Left lobe of liver (tissue), 2 donors: ENCODE measurements around the gene IQCK. TPM values are rescaled to one million over a fixed set of nuclear protein-coding genes. Genes with fewer than 3 reads are reported as not detected.
A peak's percentile ranks its signal among the peaks of the same experiment; 100 is the strongest.

Experiments used
- ATAC-seq: fragments of 200-7000 bp; cut with Tn5 transposase; one replicate; pipeline ENCODE4 v1.9.1; 2020; ENCODE audit warnings: mild to moderate bottlenecking, moderate library complexity
- DNase-seq: peaks from one replicate; pipeline ENCODE4 v3.0.0-alpha.2; 2020; ENCODE audit warnings: low spot score
- total RNA-seq: library from RNA; stranded (reverse); gene quantifications from one replicate; pipeline ENCODE4 v1.2.1, GENCODE V29; 2021
- donor health status: DM: no; HTN: no; CAD: no; lungs with moderate emphysema.
- donor health status: DM: no; HTN: yes; CAD: no.

The IQCK gene
- total RNA-seq, 1 donor from 2014 or later: 2.5 TPM

- no peak for ATAC-seq
- DNase-seq: no peak
Measured at GRCh38 chr16:19879241-19879792, 161.2 kb downstream of the IQCK start.

DNA sequence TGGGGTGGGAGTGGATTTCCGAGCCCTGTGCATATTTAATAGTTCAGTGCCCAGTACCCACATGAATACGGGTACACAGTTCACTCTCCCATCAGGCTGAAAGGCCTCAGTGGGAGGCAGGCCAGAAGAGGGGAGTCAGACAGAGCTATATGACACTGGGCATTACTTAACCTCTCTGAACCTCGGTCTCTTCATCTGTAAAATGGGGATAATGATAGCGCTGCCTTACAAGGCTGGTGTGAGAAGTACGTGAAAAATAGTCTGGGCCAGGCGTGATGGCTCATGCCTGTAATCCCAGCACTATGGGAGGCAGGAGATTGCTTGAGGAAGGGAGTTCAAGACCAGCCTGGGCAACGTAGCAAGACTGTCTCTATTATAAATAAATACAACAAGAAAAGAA, 163.0 kb downstream of the IQCK start:
- ATAC-seq (no peak), DNase-seq (no peak)

DNA sequence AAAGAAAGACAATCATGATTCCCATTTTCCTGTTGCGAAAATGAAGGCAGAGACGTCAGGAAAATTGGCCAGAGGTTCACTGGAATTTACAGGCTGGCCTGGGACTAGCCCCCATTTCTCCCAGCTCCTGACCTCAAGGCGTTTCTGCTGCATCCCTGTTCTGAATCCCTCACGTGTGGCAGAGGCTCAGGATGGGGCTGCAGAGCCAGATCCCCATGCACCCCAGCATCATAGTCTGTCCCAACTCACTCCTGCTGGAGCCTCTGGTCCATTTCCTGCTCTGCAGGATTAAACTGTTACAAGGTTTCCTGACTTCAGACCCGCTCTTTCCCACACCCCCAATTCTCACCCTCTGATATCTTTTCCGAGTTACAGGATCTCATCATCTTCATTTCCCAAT, 163.7 kb downstream of the IQCK start:
- DNase-seq: no peak
- ATAC-seq: no peak

GRCh38 chr16:19882186-19882585, 164.1 kb downstream of the IQCK start:
- ATAC-seq (no peak), DNase-seq (no peak)

- DNase-seq (no peak), ATAC-seq (no peak)
Measured at GRCh38 chr16:19882646-19883045, 164.6 kb downstream of the IQCK start.

DNA sequence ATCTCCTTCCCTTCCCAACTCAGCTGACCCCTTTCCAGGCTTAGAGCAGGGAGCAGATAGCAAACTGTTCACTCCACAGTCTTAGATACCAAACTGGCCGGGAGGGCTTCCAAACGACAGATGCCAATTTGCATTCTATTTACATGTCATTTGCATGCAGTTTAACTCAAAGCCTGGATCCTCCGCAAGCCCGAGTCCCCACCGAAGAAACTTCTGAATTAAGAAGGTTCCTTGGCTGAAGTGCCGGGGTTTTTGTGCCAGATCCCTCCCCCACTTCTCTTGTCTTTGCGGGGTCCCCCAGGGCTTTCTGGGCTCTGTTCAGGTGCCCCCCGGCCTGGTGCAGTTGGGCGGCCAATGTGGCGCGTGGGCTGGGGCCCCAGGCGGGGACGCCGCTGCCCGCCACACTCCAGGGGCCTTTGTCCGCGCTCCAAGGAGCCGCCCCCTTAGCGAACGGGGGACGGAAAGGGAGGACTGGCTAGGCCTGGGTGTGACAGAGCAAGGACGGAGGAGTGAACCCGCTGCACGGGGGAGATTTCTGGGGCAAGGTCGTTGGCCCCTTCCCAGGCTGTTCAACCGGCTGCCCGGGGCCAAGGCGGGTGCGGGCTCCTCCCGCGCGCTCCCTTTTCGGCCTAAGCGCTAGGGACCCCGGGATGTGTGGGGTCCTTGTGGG, 165.4 kb downstream of the IQCK start:
- ATAC-seq: no peak
- no peak for DNase-seq

GRCh38 chr16:19883966-19884485, 166.0 kb downstream of the IQCK start:
- ATAC-seq: no peak

GRCh38 chr16:19884611-19885450, 166.8 kb downstream of the IQCK start, which contains the start of gene GPRC5B:
GPRC5B (minus strand) TSS chr16:19884848; CDS start chr16:19872845, 12,003 bp downstream.
- peak; percentile 75 for ATAC-seq
- peak; percentile 51 for DNase-seq

More at GRCh38 chr16:19883966-19884485, 166.0 kb downstream of the IQCK start:
- DNase-seq: no peak

DNA sequence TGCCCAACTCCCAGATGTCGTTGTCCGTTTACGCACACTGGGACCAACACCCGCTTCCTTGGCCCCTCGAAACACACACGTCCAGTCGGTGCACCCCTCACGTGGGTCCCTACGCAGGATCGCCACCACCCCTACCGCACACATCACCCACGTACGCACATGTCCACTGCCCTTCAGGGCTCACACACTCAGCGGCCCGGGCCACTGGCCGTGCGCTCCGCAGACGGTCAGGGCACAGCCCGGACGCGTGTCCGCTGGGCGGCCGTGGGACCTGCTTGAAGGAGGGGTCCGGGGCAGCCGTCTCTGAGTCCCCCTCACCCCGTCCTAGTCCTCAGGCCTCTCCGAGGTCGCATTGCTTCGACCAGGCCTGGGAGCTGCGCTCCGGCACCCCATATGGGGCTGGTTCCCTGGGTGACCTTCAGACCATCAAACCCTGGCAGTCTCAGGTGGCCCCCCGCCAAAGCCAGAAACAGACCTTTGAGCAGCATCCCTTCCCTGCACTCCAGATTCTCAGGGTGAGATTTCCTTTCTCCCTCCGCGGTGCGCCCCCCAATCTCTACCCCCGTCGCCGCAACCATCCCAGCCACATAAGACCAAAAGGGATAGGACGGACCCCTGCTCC, 167.5 kb downstream of the IQCK start:
- peak; percentile 59 for ATAC-seq
- peak; percentile 59 for DNase-seq

- DNase-seq: peak; percentile 74
- peak; percentile 84 for ATAC-seq
Measured at GRCh38 chr16:19886073-19886941, 168.2 kb downstream of the IQCK start.

GRCh38 chr16:19888834-19889233, 170.8 kb downstream of the IQCK start:
- ATAC-seq (no peak), DNase-seq (no peak)

- ATAC-seq (no peak), DNase-seq (no peak)
Measured at GRCh38 chr16:19890901-19891300, 172.8 kb downstream of the IQCK start.

GRCh38 chr16:19892902-19893301, 174.8 kb downstream of the IQCK start:
- DNase-seq (no peak), ATAC-seq (no peak)

GRCh38 chr16:19894586-19894985, 176.5 kb downstream of the IQCK start:
- ATAC-seq (no peak), DNase-seq (no peak)

DNA sequence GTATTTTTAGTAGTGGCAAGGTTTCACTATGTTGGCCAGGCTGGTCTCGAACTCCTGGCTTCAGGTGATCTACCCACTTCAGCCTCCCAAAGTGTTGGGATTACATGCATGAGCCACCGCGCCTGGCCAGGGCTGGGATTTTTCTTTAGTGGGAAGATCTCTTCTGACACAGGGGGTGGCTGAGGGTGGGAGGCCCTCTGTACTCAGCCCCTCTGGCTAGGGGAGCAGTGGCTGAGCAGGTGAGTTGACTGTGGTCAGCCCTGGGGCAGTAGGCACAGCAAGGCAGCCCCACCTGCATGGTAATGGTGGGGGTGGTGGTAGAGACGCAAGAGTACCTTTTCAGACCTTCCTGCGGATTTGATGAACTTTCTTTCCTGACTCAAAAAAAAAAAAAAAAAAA, 178.9 kb downstream of the IQCK start:
- ATAC-seq (no peak), DNase-seq (no peak)

DNA sequence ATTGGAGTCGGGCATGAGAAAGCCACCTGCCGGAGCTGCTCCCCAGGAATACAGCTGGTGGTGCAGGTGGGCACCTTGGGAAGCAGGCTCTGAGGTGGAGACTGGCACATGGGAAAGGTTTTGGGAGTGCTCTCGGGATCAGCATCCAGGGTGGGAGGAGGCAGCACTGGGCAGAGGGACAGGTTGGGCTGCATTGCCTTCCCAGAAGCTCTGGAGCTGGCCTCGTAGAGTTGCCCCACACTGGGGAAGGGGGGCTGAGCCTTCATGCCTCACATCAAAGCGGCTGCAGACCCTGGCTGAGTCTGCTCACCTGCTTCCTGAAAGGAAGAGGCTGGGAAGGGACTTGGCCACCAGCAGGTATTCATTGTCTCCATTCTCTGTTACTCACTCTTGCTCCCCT, 180.1 kb downstream of the IQCK start:
- DNase-seq: no peak

DNA sequence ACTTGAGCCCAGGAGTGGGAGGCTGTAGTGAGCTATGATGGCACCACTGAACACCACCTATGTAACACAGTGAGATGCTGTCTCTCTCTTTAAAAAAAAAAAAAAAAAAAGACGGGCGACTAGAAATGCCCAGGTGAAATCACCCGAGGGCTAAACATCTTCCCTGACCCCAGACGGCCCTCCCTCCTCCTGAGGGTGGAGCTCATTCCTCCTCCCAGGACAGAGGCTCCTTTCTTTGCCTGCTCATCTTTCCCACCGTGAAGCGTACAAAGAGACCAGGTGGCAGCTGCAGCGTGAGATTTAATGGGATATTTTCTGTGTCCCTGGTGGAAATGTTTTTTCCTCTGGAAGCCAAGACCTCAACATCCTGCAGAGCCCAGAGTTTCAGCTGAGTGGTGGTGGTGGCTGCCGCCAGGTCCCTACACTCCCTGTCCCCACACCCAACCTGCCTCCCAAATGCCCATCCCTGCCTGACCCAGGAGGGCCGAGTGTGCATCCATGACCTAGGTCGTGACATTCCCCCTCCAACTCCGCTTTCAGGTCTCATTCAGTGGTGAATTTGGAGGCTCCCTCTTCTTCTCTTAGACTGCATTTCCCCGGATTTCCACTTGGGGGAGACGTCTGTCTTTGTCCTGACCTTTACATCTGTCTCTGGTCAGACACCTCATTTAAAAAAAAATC, 181.0 kb downstream of the IQCK start:
- ATAC-seq: peak; percentile 92
- DNase-seq: no peak

More for the DNA sequence above, 180.1 kb downstream of the IQCK start:
- ATAC-seq: no peak

DNA sequence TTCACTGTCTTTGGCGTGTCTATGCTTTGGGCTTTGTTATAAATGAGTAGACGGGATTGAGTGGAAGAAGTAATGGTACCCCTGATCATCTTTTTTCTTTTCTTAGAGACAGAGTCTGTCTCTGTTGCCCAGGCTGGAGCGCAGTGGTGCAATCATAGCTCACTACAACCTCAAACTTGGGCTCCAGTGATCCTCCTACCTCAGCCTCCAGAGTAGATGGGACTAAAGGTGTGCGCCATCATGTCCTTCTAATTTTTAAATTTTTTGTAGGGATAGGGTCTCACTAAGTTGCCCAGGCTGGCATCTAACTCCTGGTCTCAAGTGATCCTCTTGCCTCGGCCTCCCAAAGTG, 181.5 kb downstream of the IQCK start:
- ATAC-seq: no peak
- DNase-seq: no peak

GRCh38 chr16:19901164-19901563, 183.1 kb downstream of the IQCK start:
- DNase-seq: no peak

More at GRCh38 chr16:19901164-19901563, 183.1 kb downstream of the IQCK start:
- ATAC-seq: no peak
